BJ (cell line): ENCODE data around the gene PHAX. TPM values are rescaled to one million over a fixed set of nuclear protein-coding genes. Genes with fewer than 3 reads are reported as not detected.
"Not testable (repeated sequence)": the region's sequence is repeated elsewhere in the genome, so short reads cannot be mapped to it uniquely, and the experiment has no call there.

Source experiments
- CTCF ChIA-PET: fragments of 350-600 bp; formaldehyde crosslinking; extraction: SDS; loops from one replicate; lab custom pipeline; 2021; ENCODE audit warnings: antibody characterized with exemption, inconsistent platforms; lab: Yijun Ruan, JAX
- POLR2A ChIA-PET: fragments of 300-600 bp; sonication (Branson Sonifier 250); formaldehyde crosslinking; extraction: SDS; loops from one replicate; lab custom pipeline; 2021; ENCODE audit warnings: antibody characterized with exemption; lab: Charles Lee
- DNase-seq: peaks from one replicate; pipeline ENCODE4 v3.0.0-alpha.2; 2011; ENCODE audit warnings: low read depth
- H3K27me3 ChIP-seq: 2 replicates; pipeline ENCODE4 v1.6.0; 2011; ENCODE audit warnings: low read length; ENCODE audit not compliant: control insufficient read depth, insufficient read depth
- H3K36me3 ChIP-seq: 2 replicates; pipeline ENCODE4 v1.5.1; 2011; ENCODE audit warnings: low read length; ENCODE audit not compliant: control insufficient read depth, insufficient read depth
- H3K4me3 ChIP-seq: 2 replicates; pipeline ENCODE4 v1.5.1; 2011; ENCODE audit warnings: low read depth, mild to moderate bottlenecking, control low read depth, low read length
- polyA minus RNA-seq: library from RNA; depleted of rRNA, polyadenylated mRNA; stranded (reverse); fragments of >200 nt; gene quantifications from 2 replicates; pipeline ENCODE4 v1.2.3, GENCODE V29; 2011; rRNA and poly(A)+ RNA removed
- polyA plus RNA-seq: library from polyadenylated mRNA; depleted of rRNA; stranded (reverse); fragments of >200 nt; gene quantifications from 2 replicates; pipeline ENCODE4 v1.2.3, GENCODE V29; 2011; rRNA removed
- TF ChIP-seq, protein P1 (sequence below): IDR thresholded peaks from 2 replicates; pipeline ENCODE4 v1.5.1; 2011; ENCODE audit warnings: low read depth, mild to moderate bottlenecking, control low read depth, inconsistent platforms, low read length, moderate library complexity; ENCODE audit not compliant: insufficient read depth

PHAX gene, protein sequence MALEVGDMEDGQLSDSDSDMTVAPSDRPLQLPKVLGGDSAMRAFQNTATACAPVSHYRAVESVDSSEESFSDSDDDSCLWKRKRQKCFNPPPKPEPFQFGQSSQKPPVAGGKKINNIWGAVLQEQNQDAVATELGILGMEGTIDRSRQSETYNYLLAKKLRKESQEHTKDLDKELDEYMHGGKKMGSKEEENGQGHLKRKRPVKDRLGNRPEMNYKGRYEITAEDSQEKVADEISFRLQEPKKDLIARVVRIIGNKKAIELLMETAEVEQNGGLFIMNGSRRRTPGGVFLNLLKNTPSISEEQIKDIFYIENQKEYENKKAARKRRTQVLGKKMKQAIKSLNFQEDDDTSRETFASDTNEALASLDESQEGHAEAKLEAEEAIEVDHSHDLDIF
- polyA plus RNA-seq (40.7 and 41.6 TPM in 2 replicates), polyA minus RNA-seq (27.9 and 29.0 TPM in 2 replicates)

DNA sequence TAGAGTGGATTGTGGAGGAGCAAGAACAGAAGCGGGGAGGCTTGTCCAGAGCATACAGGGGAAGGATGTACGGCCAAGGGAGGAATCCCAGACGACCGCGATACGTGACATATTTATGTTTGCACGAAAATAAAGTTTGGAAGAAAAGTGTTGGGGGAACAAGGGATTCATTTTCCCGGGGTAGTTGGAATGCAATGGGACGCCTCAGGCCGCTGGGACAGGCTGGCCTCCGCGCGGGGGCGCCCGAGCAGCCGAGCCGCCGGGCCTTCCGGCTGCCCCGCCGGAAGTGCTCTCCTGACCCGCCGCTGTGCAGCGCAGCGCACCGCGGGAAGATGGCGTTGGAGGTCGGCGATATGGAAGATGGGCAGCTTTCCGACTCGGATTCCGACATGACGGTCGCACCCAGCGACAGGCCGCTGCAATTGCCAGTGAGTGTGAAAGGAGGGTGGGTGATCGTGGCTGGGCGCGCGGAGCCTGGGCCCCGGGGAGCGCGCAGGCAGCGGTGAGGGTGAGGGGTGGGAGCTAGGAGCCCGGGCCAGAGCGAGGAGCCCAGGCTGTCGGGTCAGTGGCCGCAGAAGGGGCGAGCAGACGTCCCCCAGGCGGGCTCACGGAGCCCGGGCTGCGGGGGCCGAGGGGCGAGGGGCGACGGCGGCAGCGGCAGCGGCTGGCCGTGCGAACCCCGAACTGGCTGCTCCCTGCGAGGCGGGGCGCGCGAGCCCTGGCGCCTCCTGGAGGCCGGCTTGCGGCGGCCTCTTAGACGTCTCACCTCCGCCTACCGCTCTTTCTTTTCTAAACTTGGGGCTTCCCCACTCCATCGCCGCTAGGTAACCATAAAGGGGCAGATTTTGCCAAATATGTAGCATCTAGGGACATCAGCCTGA is at the start of gene PHAX:
Gene PHAX, plus strand, starts transcription at position 317 of the 881 bp plus-strand sequence. Its CDS starts 16 bp downstream, at position 333.
- Histone ChIP-seq H3K27me3 (no peaks in the 10 kb centered on the region), H3K4me3 (peak within 1 kb of the TSS; percentile 87), H3K36me3 (0 out of 2 replicates have a peak, but pooled peaks cover 1% of the 10 kb centered on the region)
- TF ChIP-seq, protein P1, sequence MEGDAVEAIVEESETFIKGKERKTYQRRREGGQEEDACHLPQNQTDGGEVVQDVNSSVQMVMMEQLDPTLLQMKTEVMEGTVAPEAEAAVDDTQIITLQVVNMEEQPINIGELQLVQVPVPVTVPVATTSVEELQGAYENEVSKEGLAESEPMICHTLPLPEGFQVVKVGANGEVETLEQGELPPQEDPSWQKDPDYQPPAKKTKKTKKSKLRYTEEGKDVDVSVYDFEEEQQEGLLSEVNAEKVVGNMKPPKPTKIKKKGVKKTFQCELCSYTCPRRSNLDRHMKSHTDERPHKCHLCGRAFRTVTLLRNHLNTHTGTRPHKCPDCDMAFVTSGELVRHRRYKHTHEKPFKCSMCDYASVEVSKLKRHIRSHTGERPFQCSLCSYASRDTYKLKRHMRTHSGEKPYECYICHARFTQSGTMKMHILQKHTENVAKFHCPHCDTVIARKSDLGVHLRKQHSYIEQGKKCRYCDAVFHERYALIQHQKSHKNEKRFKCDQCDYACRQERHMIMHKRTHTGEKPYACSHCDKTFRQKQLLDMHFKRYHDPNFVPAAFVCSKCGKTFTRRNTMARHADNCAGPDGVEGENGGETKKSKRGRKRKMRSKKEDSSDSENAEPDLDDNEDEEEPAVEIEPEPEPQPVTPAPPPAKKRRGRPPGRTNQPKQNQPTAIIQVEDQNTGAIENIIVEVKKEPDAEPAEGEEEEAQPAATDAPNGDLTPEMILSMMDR = peak; percentile 71
- ChIA-PET POLR2A (interaction anchor here (0.6 kb wide), 1 partner anchor 643 kb away, joined by 3 read pairs; no protein-coding TSS in a partner anchor), CTCF (interaction anchor here (0.5 to 2.9 kb wide), 22 partner anchors 9 to 1856 kb away, joined by 3 to 21 read pairs (median 4); no protein-coding TSS in a partner anchor)
- peak; percentile 21 for DNase-seq

DNA sequence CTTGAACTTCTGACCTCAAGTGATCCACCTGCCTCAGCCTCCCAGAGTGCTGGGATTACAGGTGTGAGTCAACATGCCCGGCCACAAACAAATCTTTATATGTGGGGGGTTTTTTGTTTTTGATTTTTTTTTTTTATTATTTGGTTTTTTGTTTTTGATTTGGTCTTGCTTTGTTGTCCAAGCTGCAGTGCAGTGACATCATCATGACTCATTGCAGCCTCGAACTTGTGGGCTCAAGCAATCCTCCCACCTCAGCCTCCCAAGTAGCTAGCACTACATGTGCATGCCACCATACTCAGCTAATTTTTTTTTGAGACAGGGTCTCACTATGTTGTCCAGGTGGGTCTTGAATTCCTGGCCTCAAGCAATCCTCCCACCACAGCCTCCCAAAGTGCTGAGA is 48.1 kb upstream of the PHAX start:
- no peak overlapping the region for H3K4me3 ChIP-seq
- DNase-seq = no peak
- H3K36me3 ChIP-seq = peaks cover 17% of the 10 kb centered on the region
- CTCF ChIA-PET = no interaction called here
- POLR2A ChIA-PET = no interaction called here
- no peaks in the 10 kb centered on the region for H3K27me3 ChIP-seq
- TF ChIP-seq, protein P1 = no peak

DNA sequence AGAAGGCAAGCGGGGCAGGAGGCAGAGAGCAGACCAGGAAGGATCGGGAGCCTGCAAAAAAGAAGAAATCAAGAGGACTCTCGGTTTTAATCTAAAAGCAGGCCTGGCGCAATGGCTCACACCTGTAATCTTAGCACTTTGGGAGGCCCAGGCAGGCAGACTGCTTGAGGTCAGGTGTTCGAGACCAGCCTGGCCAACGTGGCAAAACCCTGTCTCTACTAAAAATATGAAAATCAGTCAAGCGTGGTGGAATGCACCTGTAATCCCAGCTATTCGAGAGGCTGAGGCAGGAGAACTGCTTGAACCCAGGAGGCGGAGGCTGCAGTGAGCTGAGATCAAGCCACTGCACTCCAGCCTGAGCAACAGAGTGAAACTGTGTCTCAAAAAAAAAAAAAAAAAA is 45.6 kb upstream of the PHAX start:
- peaks cover 15% of the 10 kb centered on the region for H3K36me3 ChIP-seq
- DNase-seq, H3K4me3 ChIP-seq, POLR2A ChIA-PET, H3K27me3 ChIP-seq: not testable (repeated sequence)
- CTCF ChIA-PET = interaction anchor here (0.6 kb wide), 1 partner anchor 61 kb away, joined by 3 read pairs; no protein-coding TSS in a partner anchor

DNA sequence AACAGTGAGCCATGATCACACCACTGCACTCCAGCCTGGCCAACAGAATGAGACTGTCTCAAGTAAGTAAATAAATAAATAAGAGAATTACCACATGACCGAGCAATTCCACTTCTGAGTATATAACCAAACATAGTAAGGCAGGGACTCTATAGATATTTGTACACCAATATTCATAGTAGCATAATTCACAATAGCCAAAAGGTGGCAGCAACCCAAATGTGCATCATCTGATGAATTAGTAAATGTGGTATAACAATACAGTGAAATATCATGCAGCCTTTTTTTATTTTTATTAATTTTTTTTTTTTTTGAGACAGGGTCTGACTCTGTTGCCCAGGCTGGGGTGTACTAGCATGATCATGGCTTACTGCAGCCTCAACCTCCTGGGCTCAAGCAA is 38.8 kb upstream of the PHAX start:
- POLR2A ChIA-PET = interaction anchor here (0.6 kb wide), 1 partner anchor 1241 kb away, joined by 3 read pairs; no protein-coding TSS in a partner anchor
- H3K27me3 ChIP-seq = no peaks in the 10 kb centered on the region
- DNase-seq = no peak
- CTCF ChIA-PET = no interaction called here
- no peak overlapping the region for H3K4me3 ChIP-seq
- TF ChIP-seq, protein P1 = no peak
- no peaks in the 10 kb centered on the region for H3K36me3 ChIP-seq

DNA sequence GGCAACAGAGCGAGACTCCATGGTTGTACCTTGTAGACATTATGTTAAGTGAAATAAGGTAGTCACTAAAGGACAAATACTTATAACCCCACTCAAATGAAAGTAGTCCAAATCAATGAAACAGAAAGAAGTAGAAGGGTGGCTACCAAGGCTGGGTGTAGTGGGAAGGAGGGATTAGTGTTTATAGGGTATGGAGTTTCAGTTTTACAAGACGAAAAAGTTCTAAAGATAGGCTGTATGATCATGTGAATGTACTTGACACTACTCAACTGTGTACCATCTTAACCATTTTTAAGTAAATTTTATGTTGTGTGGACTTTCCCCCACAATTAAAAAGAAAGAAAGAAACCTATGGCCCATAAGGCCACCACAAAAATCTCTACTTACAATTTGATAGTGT is 37.9 kb upstream of the PHAX start:
- ChIA-PET POLR2A (no interaction called here), CTCF (interaction anchor here (1.5 kb wide), 1 partner anchor 19 kb away, joined by 4 read pairs; no protein-coding TSS in a partner anchor)
- DNase-seq = no peak
- Histone ChIP-seq H3K27me3 (no peaks in the 10 kb centered on the region), H3K4me3 (no peak overlapping the region), H3K36me3 (no peaks in the 10 kb centered on the region)
- TF ChIP-seq, protein P1 = no peak
